HG03432 (cell line): ENCODE results near the gene ENOX1.

Experiments used
- ATAC-seq: cut with Tn5 transposase; IDR thresholded peaks from one replicate; pipeline ENCODE4 v1.9.1; 2021; ENCODE audit warnings: mild to moderate bottlenecking, moderate library complexity; ENCODE audit not compliant: unreplicated experiment

The ENOX1 gene

DNA sequence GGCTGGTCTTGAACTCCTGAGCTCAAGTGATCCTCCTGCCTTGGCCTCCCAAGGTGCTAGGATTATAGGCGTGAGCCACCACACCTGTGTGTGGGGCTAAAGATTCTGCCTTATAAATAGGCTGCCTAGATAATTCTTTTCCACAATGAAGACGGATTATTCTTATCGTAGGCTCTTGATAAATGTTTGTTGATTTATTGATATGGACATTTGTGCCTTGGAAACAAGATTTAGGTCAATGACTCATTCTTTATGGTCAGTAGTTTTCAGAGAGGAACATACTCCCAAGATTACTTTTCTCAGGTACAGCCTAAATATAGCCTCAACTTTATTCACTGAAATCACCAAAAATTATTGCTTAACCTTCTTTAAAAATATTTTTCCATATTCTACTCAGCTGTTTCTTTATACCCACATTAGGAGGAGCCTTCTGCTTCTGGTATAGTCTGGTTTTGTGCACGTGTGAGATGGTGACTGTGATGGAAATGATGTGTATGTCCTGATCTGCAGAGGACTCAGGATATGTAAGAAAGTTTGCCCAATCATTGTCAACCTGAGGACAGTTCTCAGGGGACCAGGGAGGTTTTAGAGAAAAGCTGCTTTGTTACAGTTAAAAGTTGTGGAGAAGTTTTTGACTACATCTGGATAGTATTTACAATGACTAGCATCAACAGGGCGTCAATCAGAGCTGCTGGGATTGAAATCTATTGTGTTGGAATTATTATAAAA is 554.5 kb downstream of the ENOX1 start:
- no peak for ATAC-seq

- no peak for ATAC-seq
Observed at GRCh38 chr13:43230989-43231388, 555.8 kb downstream of the ENOX1 start.

DNA sequence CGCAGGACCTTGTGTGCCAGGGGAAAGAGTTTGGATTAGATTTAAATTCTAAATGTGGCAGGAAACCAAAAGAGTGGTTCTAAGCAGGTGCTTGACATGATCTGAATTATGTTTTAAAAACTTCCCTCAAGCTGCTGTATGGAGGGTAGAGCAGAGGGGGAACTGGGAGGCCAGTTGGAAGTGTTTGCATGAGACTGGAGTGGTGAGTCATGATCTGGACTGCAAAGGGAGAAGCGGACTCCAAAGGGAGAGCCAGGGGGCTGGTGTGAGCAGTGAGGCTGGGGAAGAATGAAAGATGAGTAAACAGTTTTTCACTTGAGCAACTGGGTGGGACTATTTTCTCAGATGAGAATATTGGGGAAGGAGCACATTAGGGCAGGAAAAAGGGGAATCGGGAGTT is 557.3 kb downstream of the ENOX1 start:
- no peak for ATAC-seq

GRCh38 chr13:43227721-43228120 is 559.1 kb downstream of the ENOX1 start:
- ATAC-seq, result no peak

DNA sequence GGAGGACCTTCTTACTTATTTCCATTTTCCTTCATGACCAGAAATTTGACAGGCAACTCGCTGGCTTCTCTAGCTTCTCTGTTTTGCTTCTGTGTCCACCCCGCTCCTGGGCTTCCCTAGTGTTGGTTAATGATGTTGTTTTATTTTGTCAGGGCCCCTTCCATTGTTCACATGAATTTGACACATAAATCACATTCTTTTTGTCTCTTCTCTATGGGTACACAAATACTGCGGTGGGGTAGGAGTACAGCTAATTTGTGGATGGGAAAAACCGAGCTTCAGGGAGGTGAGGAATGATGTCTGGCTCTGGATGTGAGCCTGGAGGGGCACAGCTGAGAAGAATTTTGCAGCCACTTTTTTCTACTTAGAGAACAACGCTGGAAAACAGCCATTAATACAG is 563.6 kb downstream of the ENOX1 start:
- no peak for ATAC-seq

- no peak for ATAC-seq
Observed at GRCh38 chr13:43222086-43222485, 564.7 kb downstream of the ENOX1 start.

GRCh38 chr13:43221611-43222010 is 565.2 kb downstream of the ENOX1 start:
- no peak for ATAC-seq

GRCh38 chr13:43220873-43221595 is 565.7 kb downstream of the ENOX1 start:
- no peak for ATAC-seq

GRCh38 chr13:43214124-43214523 is 572.6 kb downstream of the ENOX1 start:
- ATAC-seq, result no peak

DNA sequence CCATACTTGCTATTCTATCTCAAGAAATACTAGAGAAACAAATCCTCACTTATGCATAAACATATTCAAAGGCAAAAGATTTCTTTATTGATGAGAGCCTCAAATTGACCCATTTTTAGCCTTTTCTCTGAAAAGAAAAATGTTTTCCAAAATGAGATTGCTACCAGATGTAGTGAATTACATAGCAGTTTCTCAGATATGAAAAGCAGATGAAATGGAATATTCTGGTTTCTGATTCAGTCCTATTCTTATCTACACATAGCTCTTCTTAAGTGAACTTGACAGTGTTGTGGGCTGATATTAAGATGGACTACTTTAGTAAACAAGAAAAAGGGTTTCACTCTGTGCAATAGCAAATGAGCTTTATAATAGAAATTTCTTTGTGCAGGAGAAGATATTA is 579.9 kb downstream of the ENOX1 start:
- ATAC-seq, result no peak

DNA sequence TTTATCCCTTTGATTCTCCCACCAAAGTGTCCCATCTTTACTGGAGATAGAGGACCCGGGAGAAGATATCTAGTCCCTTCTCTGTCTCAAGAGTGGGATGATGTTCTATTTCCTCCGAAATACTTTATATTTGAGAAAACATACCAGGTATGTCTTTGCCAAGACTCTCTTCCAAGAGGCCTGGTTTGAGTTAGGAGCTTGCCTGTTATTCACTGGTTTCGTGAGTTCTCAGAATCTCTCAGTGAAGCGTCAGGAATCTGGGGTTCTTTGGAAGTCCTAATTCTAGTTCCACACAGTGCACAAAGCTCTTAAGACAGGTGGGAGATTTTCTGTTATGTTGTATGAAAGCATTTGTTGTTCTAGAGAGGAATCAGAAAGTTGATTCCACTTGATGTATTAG is 581.4 kb downstream of the ENOX1 start:
- no peak for ATAC-seq

- ATAC-seq, result no peak
Observed at GRCh38 chr13:43204591-43204990, 582.2 kb downstream of the ENOX1 start.

- ATAC-seq, result no peak
Observed at GRCh38 chr13:43203781-43204180, 583.0 kb downstream of the ENOX1 start.

GRCh38 chr13:43200736-43201135 is 586.0 kb downstream of the ENOX1 start:
- no peak for ATAC-seq

DNA sequence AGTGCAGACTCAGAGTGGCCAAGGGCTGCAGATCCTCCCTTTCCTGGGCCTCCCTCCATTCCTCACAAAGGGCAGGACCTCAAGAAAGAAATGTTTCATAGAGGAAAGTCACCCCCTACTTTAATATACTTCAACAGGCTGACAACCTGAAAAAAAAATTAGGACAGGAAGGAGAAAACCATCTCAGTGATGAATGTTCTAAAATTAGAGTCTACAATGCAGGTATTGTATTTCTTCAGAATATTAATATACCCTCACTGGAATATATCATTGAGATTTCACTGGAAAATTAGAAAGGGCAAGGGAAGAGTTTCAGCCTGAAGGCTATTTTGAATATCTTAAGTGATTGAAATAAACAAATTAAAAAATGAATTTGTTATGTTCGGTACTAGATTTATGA is 586.5 kb downstream of the ENOX1 start:
- no peak for ATAC-seq

- ATAC-seq, result no peak
Observed at GRCh38 chr13:43196750-43197370, 589.9 kb downstream of the ENOX1 start.

GRCh38 chr13:43196086-43196621 is 590.6 kb downstream of the ENOX1 start:
- no peak for ATAC-seq

- ATAC-seq, result no peak
Observed at GRCh38 chr13:43195551-43195950, 591.2 kb downstream of the ENOX1 start.

DNA sequence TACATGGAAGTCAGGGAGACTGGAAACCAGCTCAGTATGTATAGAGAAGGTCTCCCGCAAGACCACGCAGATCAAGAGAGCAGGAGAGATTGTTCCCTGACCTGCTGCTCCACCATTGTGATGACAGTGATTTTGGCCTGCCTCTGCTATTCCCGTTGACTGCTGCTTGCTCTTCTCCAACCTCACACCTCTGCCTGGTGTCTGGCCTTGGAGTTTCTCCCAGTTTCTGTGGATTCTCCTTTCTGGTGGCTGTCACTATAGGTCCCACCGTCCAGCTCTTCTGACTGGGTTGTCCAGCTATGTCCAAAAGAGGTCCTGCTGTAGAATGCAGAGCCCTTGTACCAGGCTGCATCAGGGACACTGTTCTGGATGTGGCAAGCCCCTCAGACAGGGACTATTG is 591.7 kb downstream of the ENOX1 start:
- no peak for ATAC-seq

DNA sequence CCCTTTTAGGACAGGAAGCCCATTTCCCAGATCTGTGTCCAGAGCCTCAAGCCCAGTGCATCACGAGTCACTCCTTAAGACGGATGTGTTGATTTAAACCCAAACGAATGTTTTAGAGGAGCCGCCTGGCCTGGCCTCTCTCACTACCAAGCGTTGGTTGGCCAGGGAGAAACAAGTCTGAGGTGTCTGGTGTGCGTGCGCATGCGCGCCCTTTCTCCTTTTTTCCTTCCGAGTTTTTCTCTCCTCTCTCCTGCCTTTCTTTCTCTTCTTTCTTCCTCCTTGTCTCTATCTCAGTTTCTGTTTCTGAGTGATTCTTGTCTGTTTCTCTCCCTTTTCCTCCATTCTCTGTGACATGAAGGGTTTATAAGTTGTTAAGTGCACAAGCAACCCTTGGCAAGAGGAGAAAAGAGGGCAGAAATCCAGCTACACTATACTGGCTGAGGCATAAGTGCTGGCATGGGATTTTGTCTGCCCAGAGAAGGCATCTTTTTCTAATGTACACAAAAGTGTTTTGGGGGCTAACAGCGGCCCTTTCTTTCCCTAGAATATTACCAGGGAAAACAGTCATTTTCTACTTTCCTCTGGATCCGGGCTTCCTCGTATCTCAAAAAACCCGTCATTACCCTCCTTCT is 592.9 kb downstream of the ENOX1 start:
- ATAC-seq, result no peak

- no peak for ATAC-seq
Observed at GRCh38 chr13:43191546-43191945, 595.2 kb downstream of the ENOX1 start.
